ENCODE measurements around the gene PEPD. TPM values are rescaled to one million over a fixed set of nuclear protein-coding genes. Genes with fewer than 3 reads are reported as not detected.

PEPD gene
- total and polyA plus RNA-seq, 2 of the 4 experiments (the other 2 are of a cell fraction), result 36.7 to 88.4 TPM

GRCh38 chr19:33527125-33527524 is 5.5 kb upstream of the PEPD start:
- Histone ChIP-seq H3K4ac (ENCODE audit: low read depth, low read length) (no peak overlapping the region), H2BK5ac (ENCODE audit: low read depth, low read length, poor library complexity, severe bottlenecking) (no peak overlapping the region), H3K9me3 (ENCODE audit: control insufficient read depth, insufficient read depth, low read length) (no peaks in the 10 kb centered on the region), H3K4me1 (ENCODE audit: control insufficient read depth, insufficient read depth, low read length) (no peaks in the 10 kb centered on the region), H2AK5ac (ENCODE audit: low read depth, low read length) (no peak overlapping the region), H3K23ac (ENCODE audit: low read depth, low read length) (no peak overlapping the region), H3K27ac (ENCODE audit: insufficient read depth, low read length) (no peak overlapping the region), H3K79me1 (ENCODE audit: low read depth in 1 of 2, low read length in 2 of 2) (no peaks in the 10 kb centered on the region), H3K4me3 (ENCODE audit: insufficient read depth, low read depth, low read length) (no peak overlapping the region), H4K91ac (ENCODE audit: insufficient read depth, low read depth, low read length) (no peak overlapping the region), H2BK15ac (ENCODE audit: low read depth, low read length) (no peak overlapping the region), H2AK9ac (replicated peaks; ENCODE audit: low read depth, low read length, poor library complexity) (no peak overlapping the region), H2AFZ (replicated peaks; ENCODE audit: low read length, poor library complexity) (no peak overlapping the region), H3K36me3 (ENCODE audit: control insufficient read depth, insufficient read depth, low read length) (no peaks in the 10 kb centered on the region), H4K20me1 (ENCODE audit: insufficient read depth, low read length) (no peaks in the 10 kb centered on the region), H2BK20ac (ENCODE audit: low read depth, low read length) (no peak overlapping the region), H3K27me3 (ENCODE audit: control insufficient read depth, insufficient read depth, low read length) (peaks cover 14% of the 10 kb centered on the region; the same call in 1 of the 2 replicates), H3K4me2 (ENCODE audit: low read depth, low read length) (no peak overlapping the region), H4K8ac (ENCODE audit: low read depth in 2 of 2, low read length in 2 of 2) (no peak overlapping the region), H3K56ac (ENCODE audit: extremely low read depth, insufficient read depth, low read length) (no peak overlapping the region), H3K9ac (ENCODE audit: low read depth, low read length) (no peak overlapping the region), H2BK120ac (ENCODE audit: low read depth, low read length) (no peak overlapping the region), H3K14ac (replicated peaks; ENCODE audit: low read depth, low read length) (no peak overlapping the region), H3K18ac (ENCODE audit: low read depth, low read length) (no peak overlapping the region), H3K9me1 (ENCODE audit: insufficient read depth, low read length) (no peaks in the 10 kb centered on the region; the same call in 1 of the 2 replicates), H4K5ac (ENCODE audit: low read depth, low read length) (no peak overlapping the region)
- DNase-seq, result no peak
- no peak for ATAC-seq (ENCODE audit: low read depth)
- TF ChIP-seq CHD1 (IDR thresholded peaks at IDR 0.05; ENCODE audit: low read depth, low read length), result no peak
- no peak for TF ChIP-seq MAZ (IDR thresholded peaks at IDR 0.05; ENCODE audit: borderline replicate concordance, low read depth, low read length)
- no peak for TF ChIP-seq ELK1 (IDR thresholded peaks at IDR 0.05; ENCODE audit: borderline replicate concordance, low read depth, low read length)
- no peak for TF ChIP-seq FOS (IDR thresholded peaks at IDR 0.05; ENCODE audit: low read depth, low read length)
- TF ChIP-seq CTCF (conservative IDR thresholded peaks at IDR 0.05; ENCODE audit: low read depth, low read length), result no peak
- no peak for TF ChIP-seq CEBPB (IDR thresholded peaks at IDR 0.05; ENCODE audit: low read depth, low read length)
- no peak for TF ChIP-seq MXI1 (IDR thresholded peaks at IDR 0.05; ENCODE audit: borderline replicate concordance, low read depth, low read length)
- TF ChIP-seq NFE2L2 (IDR thresholded peaks at IDR 0.05; ENCODE audit: low read depth, low read length), result no peak
- TF ChIP-seq RAD21 (IDR thresholded peaks at IDR 0.05; ENCODE audit: low read length), result no peak
- no peak for TF ChIP-seq RCOR1 (IDR thresholded peaks at IDR 0.05; ENCODE audit: insufficient replicate concordance, low read length)
- TF ChIP-seq SMC3 (IDR thresholded peaks at IDR 0.05; ENCODE audit: low read depth, low read length), result no peak
- TF ChIP-seq BHLHE40 (IDR thresholded peaks at IDR 0.05; ENCODE audit: low read depth, low read length), result no peak
- TF ChIP-seq RFX5 (IDR thresholded peaks at IDR 0.05; ENCODE audit: low read depth, low read length), result no peak
- TF ChIP-seq MAFK (IDR thresholded peaks at IDR 0.05; ENCODE audit: low read depth, low read length), result no peak
- 0% methylated on average over 1 of the region's 2 CpGs; no CpG with 5 or more reads in 1 of the 2 experiments for WGBS, 2 experiments (ENCODE audit: extremely low coverage in 2 of 2, insufficient read length in 1 of 2)
- CTCF ChIA-PET, result no interaction called here
- dilution Hi-C loops (cut with HindIII; ENCODE audit: low sequenced_read_pairs, unreplicated experiment) (no loop called here), intact Hi-C loops (cut with micrococcal nuclease) (no loop called here), in situ Hi-C loops (cut with MboI; ENCODE audit: low sequenced_read_pairs) (no loop called here)
- no TSS peak for BruUV-seq (replicated peaks)
- POLR2A ChIA-PET (ENCODE audit: unreplicated experiment), result no interaction called here
